Neuronal stem cell (in vitro differentiated cells): ENCODE data around the gene TOM1L2.
"Not testable (repeated sequence)": the region's sequence is repeated elsewhere in the genome, so short reads cannot be mapped to it uniquely, and the experiment has no call there.

ENCODE experiments used
- DNase-seq: peaks from one replicate; pipeline ENCODE4 v3.0.0-alpha.2; 2013; ENCODE audit warnings: low spot score
- H2AFZ ChIP-seq: one replicate; pipeline ENCODE4 v1.6.1; 2013; ENCODE audit warnings: mild to moderate bottlenecking, low read length, inconsistent platforms
- H2AK5ac ChIP-seq: 2 replicates; pipeline ENCODE4 v1.6.1; 2013; ENCODE audit warnings: low read depth, mild to moderate bottlenecking, inconsistent platforms, low read length, moderate library complexity, mixed read lengths
- H2BK120ac ChIP-seq: 2 replicates; pipeline ENCODE4 v1.6.1; 2013; ENCODE audit warnings: low read depth, mild to moderate bottlenecking, inconsistent platforms, low read length, moderate library complexity, mixed read lengths
- H2BK12ac ChIP-seq: one replicate; pipeline ENCODE4 v1.6.1; 2013; ENCODE audit warnings: low read length, inconsistent platforms
- H2BK15ac ChIP-seq: 2 replicates; pipeline ENCODE4 v1.6.1; 2013; ENCODE audit warnings: mild to moderate bottlenecking, low read length, inconsistent platforms, mixed read lengths
- H2BK5ac ChIP-seq: one replicate; pipeline ENCODE4 v1.6.1; 2013; ENCODE audit warnings: inconsistent platforms, mild to moderate bottlenecking, low read length, moderate library complexity
- H3K14ac ChIP-seq: one replicate; pipeline ENCODE4 v1.6.1; 2013; ENCODE audit warnings: low read length, inconsistent platforms
- H3K18ac ChIP-seq: 2 replicates; pipeline ENCODE4 v1.6.1; 2013; ENCODE audit warnings: low read length, inconsistent platforms
- H3K23ac ChIP-seq: 2 replicates; pipeline ENCODE4 v1.6.1; 2013; ENCODE audit warnings: low read depth, mild to moderate bottlenecking, mixed read lengths, low read length, inconsistent platforms; ENCODE audit not compliant: poor library complexity
- H3K27ac ChIP-seq: replicated peaks from 3 replicates; pipeline ENCODE4 v1.5.1; 2013; ENCODE audit warnings: low read length, inconsistent platforms
- H3K27me3 ChIP-seq, 3 experiments: 2 replicates each; pipeline ENCODE4 v1.6.1; 2013; ENCODE audit warnings: low read length in 3 of 3, mild to moderate bottlenecking in 2 of 3, inconsistent platforms in 1 of 3, low read depth in 1 of 3, mixed read lengths in 1 of 3, moderate library complexity in 1 of 3; ENCODE audit not compliant: control insufficient read depth in 3 of 3, insufficient read depth in 3 of 3
- H3K36me3 ChIP-seq, 2 donors: replicated peaks in 1 of 2; 2 replicates each; pipeline ENCODE4 v1.6.1; 2013; ENCODE audit warnings: low read length in 2 of 2; ENCODE audit not compliant: control insufficient read depth in 2 of 2, insufficient read depth in 2 of 2
- H3K4ac ChIP-seq: 2 replicates; pipeline ENCODE4 v1.6.1; 2013; ENCODE audit warnings: inconsistent platforms, mild to moderate bottlenecking, low read length, moderate library complexity
- H3K4me1 ChIP-seq, 2 donors: 1 replicate in 1 of 2; 2 replicates in 1 of 2; pipeline ENCODE4 v1.6.1; 2013; ENCODE audit warnings: low read length in 2 of 2, low read depth in 1 of 2; ENCODE audit not compliant: control insufficient read depth in 2 of 2, insufficient read depth in 1 of 2
- H3K4me2 ChIP-seq: one replicate; pipeline ENCODE4 v1.6.1; 2013; ENCODE audit warnings: mild to moderate bottlenecking, low read length, inconsistent platforms; ENCODE audit not compliant: insufficient read depth, poor library complexity, severe bottlenecking
- H3K4me3 ChIP-seq, 2 donors: 2 replicates each; pipeline ENCODE4 v1.5.1; 2013; ENCODE audit warnings: low read length in 2 of 2, mild to moderate bottlenecking in 2 of 2, inconsistent platforms in 1 of 2, moderate library complexity in 1 of 2
- H3K79me1 ChIP-seq: one replicate; pipeline ENCODE4 v1.6.1; 2013; ENCODE audit warnings: low read depth, mild to moderate bottlenecking, inconsistent platforms, low read length, moderate library complexity
- H3K9ac ChIP-seq: one replicate; pipeline ENCODE4 v1.6.1; 2013; ENCODE audit warnings: mild to moderate bottlenecking, low read depth, low read length, inconsistent platforms; ENCODE audit not compliant: poor library complexity
- H3K9me3 ChIP-seq, 2 donors: replicated peaks in 1 of 2; 2 replicates each; pipeline versions ENCODE3 to v1.6.1; 2013; ENCODE audit warnings: low read length in 2 of 2, mild to moderate bottlenecking in 2 of 2, inconsistent platforms in 1 of 2, low read depth in 1 of 2, mixed read lengths in 1 of 2, moderate library complexity in 1 of 2; ENCODE audit not compliant: control insufficient read depth in 2 of 2, insufficient read depth in 1 of 2
- H4K8ac ChIP-seq: one replicate; pipeline ENCODE4 v1.6.1; 2013; ENCODE audit warnings: low read depth, mild to moderate bottlenecking, inconsistent platforms, low read length, moderate library complexity
- H4K91ac ChIP-seq: one replicate; pipeline ENCODE4 v1.6.1; 2013; ENCODE audit warnings: low read length, low read depth, mild to moderate bottlenecking, inconsistent platforms; ENCODE audit not compliant: poor library complexity
- WGBS, 2 donors: extraction: QIAGEN DNeasy Blood & Tissue Kit; methylation state at CpG; one replicate each; pipeline ENCODE4 v1.1.7; 2013; ENCODE audit warnings: missing lambda C conversion rate in 2 of 2, mixed read lengths in 1 of 2; ENCODE audit not compliant: insufficient read length in 2 of 2, insufficient replicate concordance in 1 of 2; ENCODE audit errors: extremely low coverage in 2 of 2; 5-methylcytosine and 5-hydroxymethylcytosine counted together

Gene TOM1L2

DNA sequence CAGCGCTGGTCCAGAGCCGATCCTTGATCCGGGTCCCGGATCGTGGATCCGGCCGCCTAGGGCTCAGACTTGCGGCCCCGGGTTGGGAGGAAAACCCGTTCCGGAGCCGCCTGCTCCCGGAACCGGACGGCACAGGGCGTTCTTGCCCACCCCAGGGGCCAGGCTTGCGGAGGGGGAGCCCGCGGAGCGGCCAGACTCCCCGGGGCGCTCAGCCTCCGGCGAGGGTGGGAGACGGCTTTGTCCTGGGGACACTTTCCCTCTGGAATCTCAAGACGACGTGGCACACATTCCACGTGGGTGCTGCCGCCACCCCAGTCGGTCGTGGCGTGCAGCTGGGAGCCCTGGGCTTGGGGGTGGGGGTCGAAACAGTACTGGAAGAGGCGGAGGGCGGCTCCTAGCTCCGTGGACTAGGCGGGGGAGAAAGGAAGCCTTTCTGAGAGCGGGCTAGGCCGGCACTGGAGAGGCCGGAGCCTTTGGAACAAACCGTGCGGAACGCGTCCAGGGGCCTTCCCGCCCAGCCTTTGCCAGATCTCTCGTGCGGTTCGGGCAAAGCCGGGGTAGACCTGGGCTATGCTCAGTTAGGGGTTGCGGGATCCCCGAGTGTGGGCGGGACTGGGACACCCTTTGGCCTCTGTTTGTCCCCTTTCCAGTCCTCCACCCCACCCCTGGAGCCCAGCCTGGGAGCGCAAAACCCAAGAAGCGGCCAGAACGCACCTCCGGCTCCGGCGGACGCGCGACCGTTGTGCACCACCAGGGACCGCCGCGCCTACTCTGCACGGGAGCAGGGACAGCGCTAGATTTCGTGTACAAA, 161.9 kb downstream of the TOM1L2 start:
- peak; percentile 76 for DNase-seq
- H3K9ac ChIP-seq = no peak overlapping the region
- H3K27ac ChIP-seq = peak overlapping the region; percentile 52
- H3K4me1 ChIP-seq = peaks cover 20 to 23% of the 10 kb centered on the region in 2 donors
- no peak overlapping the region for H3K4ac ChIP-seq
- no peak overlapping the region for H2AFZ ChIP-seq
- H2BK15ac ChIP-seq = peak overlapping the region; percentile 19
- H3K18ac ChIP-seq = peak overlapping the region; percentile 78
- no peak overlapping the region for H2BK120ac ChIP-seq
- H3K4me3 ChIP-seq = peak overlapping the region in 1 of 2 donors; percentile 7
- H3K79me1 ChIP-seq = peaks cover 5% of the 10 kb centered on the region
- H3K27me3 ChIP-seq = no peaks in the 10 kb centered on the region
- WGBS, 2 donors = no CpG with 5 or more reads among the region's 68 CpGs
- H3K36me3 ChIP-seq = peaks cover 39 to 76% of the 10 kb centered on the region in 2 donors
- peak overlapping the region; percentile 80 for H3K23ac ChIP-seq
- peak overlapping the region; percentile 89 for H2BK5ac ChIP-seq
- H4K8ac ChIP-seq = peak overlapping the region; percentile 93
- H3K9me3 ChIP-seq = no peaks in the 10 kb centered on the region
- H3K4me2 ChIP-seq = peak overlapping the region; percentile 73
- H3K14ac ChIP-seq = peak overlapping the region; percentile 1
- H2BK12ac ChIP-seq = no peak overlapping the region
- peak overlapping the region; percentile 41 for H2AK5ac ChIP-seq
- no peak overlapping the region for H4K91ac ChIP-seq

DNA sequence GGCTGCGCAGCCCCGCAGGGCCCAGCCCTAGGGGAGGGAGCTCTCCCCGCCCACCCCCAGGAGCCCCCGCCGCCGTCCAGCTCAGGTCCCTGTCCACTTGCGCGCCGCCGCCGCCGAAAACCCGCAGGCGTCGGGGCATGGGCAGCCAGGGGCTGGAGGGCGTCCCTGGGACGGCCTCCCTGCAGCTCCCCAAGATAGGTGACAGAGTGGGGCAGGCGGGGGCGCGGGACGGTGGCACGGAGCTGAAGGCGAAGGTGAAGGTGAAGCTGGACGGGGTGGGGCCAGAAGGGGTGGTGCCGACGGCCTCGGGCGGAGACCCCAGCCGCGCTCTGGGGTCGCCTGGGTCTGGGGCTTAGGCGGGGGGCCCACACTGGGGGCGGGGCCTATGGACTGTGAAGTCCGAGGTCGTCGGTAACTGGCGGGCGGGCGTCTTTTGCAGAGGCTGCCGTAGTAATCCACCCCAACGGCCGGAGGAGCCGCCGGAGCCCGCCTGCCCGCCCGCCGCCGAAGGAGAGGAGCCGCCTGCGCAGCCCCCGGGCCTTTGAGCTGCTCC, 162.6 kb downstream of the TOM1L2 start:
- H3K4me1 ChIP-seq = peaks cover 20 to 23% of the 10 kb centered on the region in 2 donors
- peak overlapping the region in 1 of 2 donors; percentile 50 for H3K4me3 ChIP-seq
- H3K27ac ChIP-seq = no peak overlapping the region
- no peak overlapping the region for H4K8ac ChIP-seq
- WGBS, 2 donors = no CpG with 5 or more reads among the region's 52 CpGs
- no peak overlapping the region for H2BK15ac ChIP-seq
- no peak overlapping the region for H2AFZ ChIP-seq
- H3K9me3 ChIP-seq = no peaks in the 10 kb centered on the region
- H3K4ac ChIP-seq = no peak overlapping the region
- H3K27me3 ChIP-seq = no peaks in the 10 kb centered on the region
- DNase-seq = no peak
- peak overlapping the region; percentile 73 for H3K4me2 ChIP-seq
- H3K14ac ChIP-seq = peak overlapping the region; percentile 17
- H2BK5ac ChIP-seq = peak overlapping the region; percentile 89
- H2BK12ac ChIP-seq = no peak overlapping the region
- peak overlapping the region; percentile 87 for H2AK5ac ChIP-seq
- H3K23ac ChIP-seq = peak overlapping the region; percentile 78
- peak overlapping the region; percentile 78 for H3K18ac ChIP-seq
- peaks cover 35 to 74% of the 10 kb centered on the region in 2 donors for H3K36me3 ChIP-seq
- no peak overlapping the region for H4K91ac ChIP-seq
- no peak overlapping the region for H3K9ac ChIP-seq
- H2BK120ac ChIP-seq = no peak overlapping the region
- H3K79me1 ChIP-seq = peaks cover 8% of the 10 kb centered on the region

GRCh38 chr17:17808706-17809432, 163.3 kb downstream of the TOM1L2 start:
- Histone ChIP-seq H2AK5ac (no peak overlapping the region), H3K4me2 (peak overlapping the region; percentile 73), H3K23ac (no peak overlapping the region), H3K27ac (no peak overlapping the region), H3K79me1 (peaks cover 4% of the 10 kb centered on the region), H2BK5ac (no peak overlapping the region), H2AFZ (no peak overlapping the region), H3K27me3 (no peaks in the 10 kb centered on the region), H3K36me3 (peaks cover 37 to 76% of the 10 kb centered on the region in 2 donors), H3K4me3 (no peak overlapping the region), H4K91ac (no peak overlapping the region), H4K8ac (no peak overlapping the region), H3K9me3 (no peaks in the 10 kb centered on the region), H3K9ac (peak overlapping the region; percentile 1), H3K18ac (peak overlapping the region; percentile 79), H2BK15ac (no peak overlapping the region), H3K4me1 (peaks cover 20 to 23% of the 10 kb centered on the region in 2 donors), H2BK12ac (no peak overlapping the region), H2BK120ac (no peak overlapping the region), H3K14ac (no peak overlapping the region), H3K4ac (no peak overlapping the region)
- DNase-seq = no peak
- WGBS, 2 donors = no CpG with 5 or more reads among the region's 15 CpGs

DNA sequence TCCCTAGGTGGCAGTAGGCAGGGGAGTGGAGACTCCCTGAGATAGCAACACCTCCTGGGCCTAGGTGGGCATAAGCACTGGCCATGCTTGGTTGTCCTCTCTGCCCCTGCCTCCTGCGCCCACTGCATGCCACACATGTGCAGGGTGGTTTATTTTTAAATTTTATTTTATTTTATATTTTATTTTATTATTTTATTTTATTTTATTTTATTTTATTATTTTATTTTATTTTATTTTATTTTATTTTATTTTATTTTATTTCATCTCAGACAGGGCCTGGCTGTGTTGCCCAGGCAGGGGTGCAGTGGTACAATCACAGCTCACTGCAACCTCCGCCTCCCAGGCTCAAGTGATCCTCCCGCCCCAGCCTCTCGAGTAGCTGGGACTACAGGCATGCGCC, 164.0 kb downstream of the TOM1L2 start:
- no CpG with 5 or more reads among the region's 5 CpGs for WGBS, 2 donors
- H4K8ac ChIP-seq = not testable (repeated sequence)

More for the DNA sequence above, 164.0 kb downstream of the TOM1L2 start:
- H3K23ac ChIP-seq, H3K4me3 ChIP-seq, H2BK120ac ChIP-seq, H2BK5ac ChIP-seq, H3K9me3 ChIP-seq, H3K27ac ChIP-seq, H3K18ac ChIP-seq, DNase-seq, H3K4me2 ChIP-seq, H2BK12ac ChIP-seq, H4K91ac ChIP-seq, H3K27me3 ChIP-seq, H3K14ac ChIP-seq, H3K4ac ChIP-seq, H2BK15ac ChIP-seq, H3K9ac ChIP-seq, H2AFZ ChIP-seq, H2AK5ac ChIP-seq, H3K79me1 ChIP-seq: not testable (repeated sequence)
- peaks cover 39 to 79% of the 10 kb centered on the region in 2 donors for H3K36me3 ChIP-seq
- H3K4me1 ChIP-seq = peaks cover 20 to 23% of the 10 kb centered on the region in 2 donors
